ENCODE data around the gene PELI1.

The PELI1 gene, protein sequence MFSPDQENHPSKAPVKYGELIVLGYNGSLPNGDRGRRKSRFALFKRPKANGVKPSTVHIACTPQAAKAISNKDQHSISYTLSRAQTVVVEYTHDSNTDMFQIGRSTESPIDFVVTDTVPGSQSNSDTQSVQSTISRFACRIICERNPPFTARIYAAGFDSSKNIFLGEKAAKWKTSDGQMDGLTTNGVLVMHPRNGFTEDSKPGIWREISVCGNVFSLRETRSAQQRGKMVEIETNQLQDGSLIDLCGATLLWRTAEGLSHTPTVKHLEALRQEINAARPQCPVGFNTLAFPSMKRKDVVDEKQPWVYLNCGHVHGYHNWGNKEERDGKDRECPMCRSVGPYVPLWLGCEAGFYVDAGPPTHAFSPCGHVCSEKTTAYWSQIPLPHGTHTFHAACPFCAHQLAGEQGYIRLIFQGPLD

DNA sequence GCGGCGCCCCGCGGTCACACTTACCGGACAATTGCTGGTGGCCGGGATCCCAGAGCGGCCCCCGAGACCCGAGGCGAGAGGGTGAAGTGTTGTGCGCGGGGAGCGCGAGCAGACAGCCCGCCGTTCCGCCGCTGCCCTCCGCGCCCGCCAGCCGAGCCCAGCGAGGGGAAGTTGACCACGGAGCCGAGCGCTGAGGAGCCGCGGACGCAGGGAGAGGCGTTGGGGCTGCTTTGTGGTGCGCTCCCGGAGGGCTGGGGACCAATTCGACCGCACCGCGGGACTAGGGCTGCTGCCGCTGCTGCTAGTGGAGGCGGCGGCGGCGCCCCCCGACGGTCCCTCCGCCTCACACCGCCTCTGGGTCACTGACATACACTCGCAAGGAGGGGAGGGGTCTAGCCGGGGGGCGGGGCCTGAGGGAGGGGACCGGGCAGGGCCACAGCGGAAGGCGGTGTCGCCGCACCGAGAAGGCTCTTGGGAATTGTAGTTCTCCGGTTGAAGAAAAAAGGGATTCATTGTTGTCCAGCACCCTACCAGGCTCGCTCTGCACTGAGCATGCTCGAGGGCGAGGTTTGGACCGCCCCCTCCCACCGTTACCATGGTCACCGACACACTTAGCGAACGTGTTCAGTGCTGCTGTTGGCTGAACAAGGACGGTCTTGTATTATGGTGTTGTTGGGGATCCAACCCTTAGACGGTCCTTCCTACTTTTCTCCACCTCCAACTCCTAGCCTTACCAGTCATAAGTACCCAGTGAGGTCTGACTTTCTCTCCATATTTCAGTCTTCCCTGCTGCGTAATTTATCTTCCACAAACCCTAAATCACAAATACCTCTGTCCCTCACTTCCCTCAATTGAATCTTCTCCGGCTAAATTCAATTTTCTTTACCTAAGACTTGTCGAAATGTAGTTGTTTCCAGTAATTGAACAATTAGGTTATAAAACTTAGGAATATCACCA is at the start of gene PELI1:
PELI1 (minus strand) TSS at position 364 of the 957 bp plus-strand sequence. CDS start 36,110 bp downstream, outside the sequence.
- peak; percentile 74 for DNase-seq (ENCODE audit: insufficient read length, low spot score)
- TF ChIP-seq POLR2A (IDR thresholded peaks at IDR 0.05; ENCODE audit: low read depth, low read length): peak; percentile 95
- peak; percentile 100 for FAIRE-seq

DNA sequence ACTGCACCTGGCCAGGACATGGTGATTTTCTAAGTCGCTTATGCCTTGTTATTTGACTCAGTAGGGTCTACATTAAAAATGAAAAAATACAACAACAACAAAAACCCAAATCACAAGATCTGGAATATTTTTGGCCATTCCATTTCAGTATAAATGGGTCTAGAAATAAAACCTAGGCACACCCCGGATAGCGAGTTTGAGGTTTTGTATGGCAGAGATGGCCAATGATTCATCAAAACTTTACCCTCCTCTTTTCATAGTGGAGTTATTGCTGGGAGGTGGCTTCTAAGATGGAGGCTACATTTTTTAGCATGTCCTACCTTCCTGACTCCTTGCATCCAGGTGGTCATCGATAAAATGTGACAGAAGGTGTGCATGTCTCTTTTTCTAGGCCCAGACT is 49.3 kb upstream of the PELI1 start:
- FAIRE-seq (no peak), DNase-seq (ENCODE audit: insufficient read length, low spot score) (no peak)
- no peak for TF ChIP-seq POLR2A (IDR thresholded peaks at IDR 0.05; ENCODE audit: low read depth, low read length)

DNA sequence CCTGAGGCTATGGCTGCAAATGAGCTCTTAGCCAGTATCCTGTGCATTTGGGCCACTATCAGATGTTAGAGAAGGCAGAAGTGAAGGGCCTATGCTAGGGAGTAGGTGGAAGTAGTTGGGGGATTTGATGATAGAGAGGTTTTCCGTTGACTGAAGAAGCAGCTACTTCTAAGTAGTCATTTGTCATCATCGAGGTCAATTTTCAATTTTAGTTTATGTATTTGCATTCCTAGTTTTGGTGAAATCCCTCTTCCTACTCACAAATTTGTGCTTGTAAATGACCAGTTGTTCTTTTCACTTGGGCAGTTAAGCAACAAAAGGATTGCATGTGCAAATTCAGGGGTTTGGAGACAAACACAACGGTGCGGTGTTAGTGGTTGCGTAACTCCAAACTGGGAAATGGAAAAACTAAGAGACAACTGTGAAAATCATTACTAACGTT is 48.5 kb upstream of the PELI1 start:
- FAIRE-seq: no peak
- DNase-seq (ENCODE audit: insufficient read length, low spot score): no peak

DNA sequence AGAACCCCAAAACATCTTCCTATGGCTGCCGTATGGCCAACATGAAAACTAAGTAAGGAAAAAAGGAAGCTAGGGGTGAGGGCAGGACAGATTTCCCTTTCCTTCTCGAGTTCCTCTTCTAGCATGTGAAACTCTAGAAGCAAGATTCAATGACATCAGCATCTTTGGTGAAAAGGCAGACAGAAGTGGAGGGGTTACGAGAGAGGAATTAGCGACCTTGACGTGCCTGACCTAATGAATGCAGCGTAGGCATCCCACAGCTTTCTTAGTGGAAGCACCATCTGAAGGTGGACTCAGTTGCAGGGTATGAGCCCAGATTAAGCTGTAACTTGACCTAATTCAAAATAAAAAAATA is 47.9 kb upstream of the PELI1 start:
- no peak for TF ChIP-seq POLR2A (IDR thresholded peaks at IDR 0.05; ENCODE audit: low read depth, low read length)
- FAIRE-seq (no peak), DNase-seq (ENCODE audit: insufficient read length, low spot score) (no peak)

More for the DNA sequence above, 48.5 kb upstream of the PELI1 start:
- no peak for TF ChIP-seq POLR2A (IDR thresholded peaks at IDR 0.05; ENCODE audit: low read depth, low read length)

DNA sequence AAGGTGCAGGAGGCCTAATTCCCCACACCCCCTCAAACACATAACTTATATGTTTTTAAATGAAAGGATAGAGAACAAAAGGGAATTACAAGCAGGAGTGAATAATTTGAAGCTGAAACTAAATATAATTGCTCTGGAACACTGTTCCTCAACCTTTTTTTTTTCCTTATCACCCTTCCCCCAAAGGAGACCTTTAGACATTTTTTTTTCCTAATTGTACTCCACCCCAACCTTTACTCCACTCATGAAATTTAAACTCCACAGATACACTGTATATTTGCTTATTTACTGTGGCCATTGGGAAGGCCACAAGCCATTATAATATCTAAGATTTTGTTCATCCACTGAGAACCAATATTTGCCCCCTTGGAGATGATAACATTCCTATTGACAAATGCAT is 45.4 kb upstream of the PELI1 start:
- TF ChIP-seq POLR2A (IDR thresholded peaks at IDR 0.05; ENCODE audit: low read depth, low read length): no peak
- FAIRE-seq (no peak), DNase-seq (ENCODE audit: insufficient read length, low spot score) (no peak)

DNA sequence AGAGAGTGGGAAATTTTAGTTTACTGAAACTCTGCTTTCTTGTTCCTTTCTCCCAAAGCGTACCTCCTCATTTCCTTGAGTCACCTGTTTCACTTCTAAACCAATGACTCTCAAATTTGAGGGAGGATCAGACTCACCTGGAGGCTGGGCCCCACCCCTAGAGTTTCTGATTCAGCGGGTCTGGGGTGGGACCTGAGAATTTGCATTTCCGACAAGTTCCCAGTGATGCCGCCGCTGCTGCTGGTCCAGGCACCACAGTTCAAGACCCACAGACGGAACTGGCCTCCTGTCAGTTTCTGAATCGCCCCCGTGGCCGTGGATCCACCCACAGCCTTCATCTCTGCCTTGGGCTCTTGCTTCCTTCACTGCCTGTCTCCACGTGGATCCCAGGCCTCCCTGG is 44.9 kb upstream of the PELI1 start:
- DNase-seq (ENCODE audit: insufficient read length, low spot score) (no peak), FAIRE-seq (no peak)
- no peak for TF ChIP-seq POLR2A (IDR thresholded peaks at IDR 0.05; ENCODE audit: low read depth, low read length)

DNA sequence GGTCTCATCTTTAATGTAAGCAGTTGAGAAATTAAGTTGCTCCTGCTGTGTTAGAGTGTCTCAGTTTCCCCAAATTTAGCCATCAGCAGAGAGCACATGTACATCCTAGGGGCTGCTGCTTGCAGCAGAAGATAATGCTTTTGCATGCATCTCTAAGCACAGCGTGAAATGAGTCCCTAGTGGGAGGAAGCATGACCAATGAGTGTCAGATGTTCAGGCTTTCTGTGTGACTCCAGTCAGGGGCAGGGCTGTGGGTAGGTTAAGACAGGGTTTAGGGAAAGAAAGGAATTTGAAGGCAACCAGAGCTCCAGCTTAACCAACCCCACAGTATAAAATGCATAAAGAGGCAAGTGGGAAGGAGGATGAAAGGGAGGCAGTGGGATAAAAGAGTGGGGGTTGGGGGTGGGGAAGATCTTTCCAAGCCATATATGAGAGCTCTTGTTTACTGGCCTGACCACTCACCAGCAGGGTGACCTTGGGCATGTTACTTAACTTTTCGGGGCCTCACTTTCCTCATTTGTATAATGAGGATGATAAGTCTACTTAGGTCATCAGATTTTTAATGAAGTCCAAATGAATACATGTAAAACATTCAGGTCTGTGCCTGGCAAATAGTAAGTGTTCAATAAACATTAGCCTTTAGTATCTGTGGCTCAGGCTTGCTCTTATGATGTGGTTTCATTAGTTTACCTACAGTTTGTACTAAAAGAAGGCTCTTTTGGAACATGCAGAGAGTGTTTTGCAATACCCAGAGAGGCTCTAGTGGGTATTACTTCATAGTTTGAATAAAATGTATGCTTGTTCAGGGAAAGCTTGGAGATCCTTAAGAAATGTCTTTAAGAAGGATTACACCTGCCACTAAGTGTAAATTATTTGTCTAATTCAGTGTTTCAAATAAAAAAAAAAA is 42.7 kb upstream of the PELI1 start:
- no peak for FAIRE-seq
- TF ChIP-seq POLR2A (IDR thresholded peaks at IDR 0.05; ENCODE audit: low read depth, low read length): no peak

DNA sequence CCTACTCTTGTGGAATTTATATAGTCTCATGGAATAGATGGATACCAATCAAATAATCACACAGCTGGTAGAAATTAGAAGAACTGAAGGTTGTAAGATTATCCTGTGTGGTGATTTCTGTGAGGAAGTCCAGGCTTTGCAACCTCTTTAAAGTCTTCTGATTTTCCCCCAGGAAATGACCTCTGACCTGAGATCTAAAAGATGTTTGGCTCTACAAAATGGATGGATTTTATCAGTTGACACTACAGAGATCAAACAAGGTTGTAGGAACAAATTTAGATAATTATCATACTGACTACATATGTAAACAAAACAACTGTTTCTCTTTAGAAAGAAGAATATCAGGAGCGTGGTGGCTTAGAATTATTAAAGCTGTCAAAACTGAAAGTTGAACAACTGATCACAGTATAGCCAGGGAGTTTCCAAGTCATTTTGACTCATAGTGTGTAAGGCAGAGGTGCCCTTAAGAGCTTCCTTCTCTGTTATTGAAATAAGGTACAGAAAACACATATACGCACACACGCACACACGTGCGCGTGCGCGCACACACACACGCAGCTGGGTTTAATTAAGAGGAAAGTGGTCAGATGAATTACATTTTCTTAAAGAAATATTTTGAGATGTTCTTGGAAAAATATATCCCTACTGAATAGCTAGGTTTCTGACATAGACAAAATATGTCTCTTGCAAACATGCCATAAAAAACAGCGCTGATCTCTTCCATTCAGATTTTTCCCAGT is 35.5 kb upstream of the PELI1 start:
- no peak for TF ChIP-seq POLR2A (IDR thresholded peaks at IDR 0.05; ENCODE audit: low read depth, low read length)
- DNase-seq (ENCODE audit: insufficient read length, low spot score): no peak
- FAIRE-seq: no peak

More for the DNA sequence above, 42.7 kb upstream of the PELI1 start:
- no peak for DNase-seq (ENCODE audit: insufficient read length, low spot score)

DNA sequence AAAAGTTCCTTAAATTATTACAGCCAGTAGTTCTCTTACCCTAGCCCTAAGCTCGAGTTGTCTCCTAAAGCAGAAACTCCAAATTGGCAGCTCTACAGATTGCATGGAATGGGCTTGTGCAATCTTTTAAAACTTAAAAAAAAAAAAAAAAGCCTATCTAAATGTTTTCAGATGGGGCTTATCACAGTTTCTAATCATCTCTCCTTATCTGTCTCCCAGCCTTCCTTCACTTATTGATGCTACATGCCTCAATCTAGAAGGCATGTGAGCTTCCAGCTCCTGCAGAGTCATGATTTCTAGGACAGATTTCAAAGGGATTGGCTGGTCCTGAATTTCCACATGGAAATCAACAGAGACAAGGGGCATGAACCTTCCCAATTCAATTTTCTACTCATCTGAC is 33.1 kb upstream of the PELI1 start:
- FAIRE-seq (no peak), DNase-seq (ENCODE audit: insufficient read length, low spot score) (no peak)
- no peak for TF ChIP-seq POLR2A (IDR thresholded peaks at IDR 0.05; ENCODE audit: low read depth, low read length)

DNA sequence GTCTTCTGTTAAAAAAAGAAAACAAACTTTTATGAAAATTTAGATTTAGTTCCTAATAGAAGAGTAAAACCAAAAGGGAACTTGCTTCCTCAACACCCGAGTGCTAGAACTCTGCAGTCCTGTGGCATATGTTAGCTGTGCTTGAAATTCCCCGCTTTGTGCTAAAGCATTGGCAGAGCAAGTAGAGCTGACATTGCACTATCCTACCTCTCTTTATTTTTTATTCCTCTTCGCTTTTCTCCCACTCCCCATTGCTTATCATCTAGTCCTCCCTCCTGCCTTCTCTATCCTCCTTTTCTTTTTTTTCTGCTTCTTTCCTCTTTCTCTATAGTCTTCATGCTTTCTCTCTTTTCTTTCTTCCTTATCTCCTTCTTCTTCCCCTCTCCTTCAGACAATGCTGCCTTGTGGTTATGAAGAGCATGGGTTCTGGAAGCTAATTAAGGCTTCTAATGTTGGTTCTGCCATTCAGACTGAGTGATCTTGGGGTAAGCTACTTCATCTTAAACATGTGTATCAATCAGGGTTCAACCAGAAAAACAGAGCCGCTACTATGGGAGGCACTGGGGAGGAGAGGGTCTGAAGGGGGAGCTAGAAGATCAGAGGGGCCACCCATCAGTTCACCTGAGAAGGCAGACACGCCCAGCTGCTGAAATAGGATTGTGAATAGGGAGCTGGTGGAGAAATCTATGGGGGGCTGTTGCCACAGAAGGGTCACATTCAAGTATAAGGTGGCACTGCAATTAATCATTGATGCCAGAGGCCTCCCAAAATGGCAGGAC is 31.4 kb upstream of the PELI1 start:
- FAIRE-seq (no peak), DNase-seq (ENCODE audit: insufficient read length, low spot score) (no peak)
- TF ChIP-seq POLR2A (IDR thresholded peaks at IDR 0.05; ENCODE audit: low read depth, low read length): no peak

DNA sequence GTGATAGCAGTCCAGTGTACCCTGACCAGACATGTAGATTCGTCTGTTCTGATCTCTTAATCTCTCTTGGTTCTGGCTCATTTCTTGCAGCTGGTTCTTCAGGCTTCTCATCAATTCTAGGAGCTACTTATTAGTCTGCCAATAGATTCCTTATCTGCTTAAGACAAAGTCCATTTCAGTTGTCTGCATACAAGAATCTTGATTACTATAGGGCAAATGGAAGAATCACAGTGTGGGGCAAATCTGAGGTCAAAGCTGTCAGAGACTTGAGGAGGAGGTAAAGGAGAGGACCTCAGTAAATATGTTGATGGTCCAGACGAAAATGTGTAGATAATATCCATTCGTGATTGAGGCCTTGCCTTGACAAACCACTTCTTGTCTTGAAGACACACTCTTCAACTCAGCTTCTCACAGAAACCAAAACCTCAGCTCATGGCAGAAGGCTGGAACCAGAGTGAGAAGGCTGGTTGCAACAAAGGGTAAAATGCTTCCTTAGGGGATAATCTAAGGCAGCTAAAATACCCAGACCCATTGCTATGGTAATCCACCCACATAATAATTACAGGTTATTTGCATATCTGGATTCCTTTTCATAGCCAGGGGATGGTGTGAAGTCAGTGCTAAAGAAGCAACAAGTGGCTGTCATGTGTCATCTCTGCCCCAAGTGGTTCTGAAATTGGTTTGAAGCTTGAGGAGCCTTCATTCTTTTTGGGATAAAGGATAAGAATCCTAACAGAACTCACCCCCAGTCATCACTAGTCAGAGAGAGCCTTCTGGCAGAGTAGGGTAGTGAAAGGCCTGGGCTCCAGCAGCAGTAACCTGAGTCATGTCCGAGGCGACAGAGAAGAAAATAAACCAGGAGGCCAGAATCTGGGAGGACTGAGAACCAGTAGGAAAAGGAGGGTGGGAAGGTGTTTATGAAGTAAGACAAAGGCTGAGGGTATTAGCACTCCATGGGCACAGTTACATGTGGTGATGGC is 29.2 kb upstream of the PELI1 start:
- FAIRE-seq (no peak), DNase-seq (ENCODE audit: insufficient read length, low spot score) (no peak)
- TF ChIP-seq POLR2A (IDR thresholded peaks at IDR 0.05; ENCODE audit: low read depth, low read length): no peak

Data from H54 (cell line).